GM19099 (cell line): ENCODE measurements around the gene CAMK1D.

ENCODE experiments used
- POLR2A ChIP-seq: IDR thresholded peaks from 3 replicates; pipeline ENCODE4 v1.6.1; 2011; ENCODE audit warnings: low read depth; ENCODE audit not compliant: insufficient read length; ENCODE audit errors: extremely low read depth

The CAMK1D gene

DNA sequence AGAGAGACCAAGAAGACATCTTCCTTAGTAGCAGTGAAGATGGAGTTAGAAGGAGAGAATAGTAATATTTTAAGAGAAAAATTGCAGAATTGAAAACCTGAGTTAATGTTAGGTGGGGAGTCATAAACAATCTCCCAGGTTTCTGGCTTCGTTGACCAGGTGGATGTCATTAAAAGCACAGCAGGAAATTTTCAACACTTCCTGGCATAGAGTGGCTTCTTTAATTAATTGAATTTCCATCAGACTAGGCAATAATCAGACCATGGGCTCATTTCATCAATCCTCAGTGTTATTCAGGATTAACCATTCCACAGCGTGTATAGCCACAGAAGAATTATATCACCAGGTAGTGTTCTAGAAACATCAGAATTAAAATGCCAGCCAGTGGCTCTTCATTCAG lies 383.9 kb downstream of the CAMK1D start:
- no peak for TF ChIP-seq POLR2A

DNA sequence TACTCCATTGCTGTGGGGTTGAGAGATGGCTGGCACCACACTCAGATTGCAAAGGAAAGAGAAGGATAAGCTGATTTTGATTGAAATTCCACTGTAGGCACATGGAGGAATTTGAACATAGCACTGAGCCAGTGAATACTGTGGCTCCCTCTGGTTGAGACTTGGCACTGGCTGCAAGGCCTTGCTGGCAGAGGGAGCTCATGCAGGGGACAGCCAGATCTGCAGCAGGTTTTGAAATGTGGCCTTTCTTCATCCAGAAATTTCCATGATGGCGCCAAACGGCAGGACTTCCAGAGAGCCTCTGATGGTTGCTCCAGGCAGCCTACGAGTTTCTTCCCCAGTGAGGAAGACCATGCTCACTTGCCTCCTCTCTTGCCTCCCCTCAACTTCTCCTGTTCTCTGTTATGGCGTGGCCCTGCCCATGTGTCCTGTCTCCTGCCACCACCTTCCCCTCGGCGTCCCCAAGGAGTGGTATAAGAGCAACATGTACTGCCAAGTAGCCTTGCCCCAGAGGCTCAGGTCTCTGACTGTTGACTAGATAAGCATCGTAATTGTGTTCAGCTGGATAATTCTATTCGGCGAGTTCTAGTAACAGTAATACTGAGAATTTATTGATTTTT lies 386.6 kb downstream of the CAMK1D start:
- no peak for TF ChIP-seq POLR2A

DNA sequence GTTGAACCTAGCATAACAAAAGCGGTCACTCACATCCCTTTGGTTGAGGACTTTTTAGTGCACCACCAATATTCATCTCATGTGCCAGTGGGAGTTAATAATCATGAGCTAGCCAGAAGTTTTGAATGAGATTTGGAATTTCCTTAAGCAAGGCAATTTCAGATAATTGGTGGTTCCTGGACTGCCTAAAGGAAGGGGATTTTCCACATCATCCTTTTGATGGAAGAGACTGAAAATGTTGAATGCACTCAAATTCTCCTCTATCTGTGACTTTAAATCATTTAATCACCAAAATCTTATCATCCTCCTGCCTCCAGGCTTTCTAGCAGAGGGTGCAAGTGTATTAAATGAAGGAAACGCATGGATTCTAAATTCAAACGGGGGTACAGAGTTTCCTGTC lies 391.5 kb downstream of the CAMK1D start:
- no peak for TF ChIP-seq POLR2A

DNA sequence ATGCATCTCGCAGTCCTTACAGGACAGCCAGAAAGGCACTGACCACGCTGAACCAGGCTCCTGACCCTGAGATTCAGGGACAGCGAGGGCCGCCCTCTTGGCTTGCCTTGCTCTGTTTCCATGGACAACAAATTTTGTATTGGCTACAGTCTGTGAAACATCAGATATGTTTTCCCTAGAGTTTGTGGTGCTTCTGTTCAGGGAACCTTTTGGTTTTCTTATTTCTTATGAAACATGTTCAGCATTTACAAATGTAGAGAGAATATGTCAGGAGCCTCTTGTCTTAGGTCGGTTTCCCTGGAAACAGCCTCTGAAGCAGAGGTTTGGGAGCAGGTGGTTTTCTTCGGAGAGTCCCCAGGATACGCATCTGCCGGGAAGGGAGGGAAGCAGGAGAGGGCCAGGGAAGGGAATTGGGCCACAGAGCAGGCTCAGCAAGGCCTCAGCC lies 392.0 kb downstream of the CAMK1D start:
- TF ChIP-seq POLR2A, result no peak

DNA sequence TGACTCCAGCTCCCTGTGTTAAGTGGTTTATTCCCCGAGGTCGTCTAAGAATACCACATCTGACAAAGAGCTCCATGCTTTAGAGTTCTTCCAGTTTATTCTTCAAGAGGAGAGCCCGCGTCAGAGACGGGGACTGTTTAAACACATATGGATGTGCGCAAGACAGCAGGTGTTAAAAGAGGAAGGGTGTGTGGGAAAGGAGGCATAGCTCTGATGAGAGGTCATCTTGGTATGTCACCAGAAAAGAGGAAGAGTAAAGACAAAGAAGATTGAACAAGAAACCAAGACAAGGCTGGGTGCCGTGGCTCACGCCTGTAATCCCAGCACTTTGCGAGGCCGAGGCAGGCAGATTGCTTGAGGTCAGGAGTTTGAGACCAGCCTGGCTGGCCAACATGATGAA lies 393.4 kb downstream of the CAMK1D start:
- no peak for TF ChIP-seq POLR2A

DNA sequence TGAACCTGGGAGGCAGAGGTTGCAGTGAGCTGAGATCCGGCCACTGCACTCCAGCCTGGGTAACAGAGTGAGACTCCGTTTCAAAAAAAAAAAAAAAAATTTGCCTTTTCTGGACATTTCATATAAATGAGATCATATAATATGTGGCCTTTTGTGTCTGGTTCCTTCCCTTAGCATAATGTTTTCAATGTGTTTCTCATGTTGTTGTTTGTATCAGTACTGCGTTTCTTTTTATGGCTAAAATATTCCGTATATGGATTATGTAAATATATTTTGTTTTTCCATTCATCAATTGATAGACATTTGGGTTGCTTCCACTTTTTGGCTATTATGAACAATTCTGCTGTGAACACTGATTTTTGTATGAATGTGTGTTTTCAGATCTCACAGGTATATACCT lies 394.6 kb downstream of the CAMK1D start:
- TF ChIP-seq POLR2A, result no peak

DNA sequence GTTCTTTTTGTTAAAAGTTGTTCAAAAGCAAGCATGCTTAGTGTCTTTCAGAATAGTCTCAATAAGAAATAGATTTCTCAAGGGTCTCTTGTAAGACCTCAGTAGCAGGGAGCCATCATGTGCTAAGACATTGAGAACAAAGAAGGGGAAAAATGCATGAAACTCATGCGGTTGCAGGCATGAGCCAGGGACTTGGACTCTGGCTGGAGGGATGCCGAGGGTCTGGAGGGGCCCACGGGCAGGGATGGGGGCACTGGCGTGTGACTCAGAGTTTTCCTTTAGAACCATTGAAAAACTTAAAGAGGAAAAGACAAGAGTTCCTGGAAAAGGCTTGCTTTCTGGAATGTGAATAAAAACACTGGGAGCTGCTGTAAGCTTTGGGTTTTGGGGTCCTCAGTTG lies 398.8 kb downstream of the CAMK1D start:
- TF ChIP-seq POLR2A, result no peak

DNA sequence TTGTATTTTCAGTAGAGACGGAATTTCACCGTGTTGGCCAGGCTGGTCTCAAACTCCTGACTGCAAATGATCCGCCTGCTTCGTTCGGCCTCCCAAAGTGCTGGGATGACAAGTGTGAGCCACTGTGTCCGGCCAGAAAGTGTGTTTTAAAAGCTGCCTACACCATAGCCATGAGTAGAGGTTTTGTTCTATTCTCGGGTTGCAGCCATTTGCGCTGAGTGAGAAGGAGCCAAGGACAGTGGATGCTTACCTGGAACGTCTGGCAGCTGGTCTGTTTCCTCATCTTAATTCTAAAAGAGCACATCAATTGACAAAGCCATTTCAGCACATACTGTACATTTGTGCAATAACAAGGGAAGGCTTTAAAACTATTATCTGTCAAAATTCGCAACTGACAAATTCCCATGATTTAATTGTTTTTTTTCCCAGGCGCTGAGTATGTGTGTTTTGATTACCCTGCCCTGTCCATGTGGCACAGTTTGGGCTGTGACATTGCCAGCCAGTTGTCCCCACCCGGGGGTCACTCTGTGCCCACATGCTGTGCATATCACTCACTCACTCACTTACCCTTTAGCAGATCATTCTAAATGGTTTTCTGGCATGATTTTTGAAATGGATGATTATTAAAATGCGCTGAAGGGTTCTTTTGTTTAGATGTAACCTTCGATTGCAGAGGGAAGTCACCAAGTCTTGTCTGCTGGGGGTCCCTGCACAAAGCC lies 400.6 kb downstream of the CAMK1D start:
- TF ChIP-seq POLR2A, result no peak

DNA sequence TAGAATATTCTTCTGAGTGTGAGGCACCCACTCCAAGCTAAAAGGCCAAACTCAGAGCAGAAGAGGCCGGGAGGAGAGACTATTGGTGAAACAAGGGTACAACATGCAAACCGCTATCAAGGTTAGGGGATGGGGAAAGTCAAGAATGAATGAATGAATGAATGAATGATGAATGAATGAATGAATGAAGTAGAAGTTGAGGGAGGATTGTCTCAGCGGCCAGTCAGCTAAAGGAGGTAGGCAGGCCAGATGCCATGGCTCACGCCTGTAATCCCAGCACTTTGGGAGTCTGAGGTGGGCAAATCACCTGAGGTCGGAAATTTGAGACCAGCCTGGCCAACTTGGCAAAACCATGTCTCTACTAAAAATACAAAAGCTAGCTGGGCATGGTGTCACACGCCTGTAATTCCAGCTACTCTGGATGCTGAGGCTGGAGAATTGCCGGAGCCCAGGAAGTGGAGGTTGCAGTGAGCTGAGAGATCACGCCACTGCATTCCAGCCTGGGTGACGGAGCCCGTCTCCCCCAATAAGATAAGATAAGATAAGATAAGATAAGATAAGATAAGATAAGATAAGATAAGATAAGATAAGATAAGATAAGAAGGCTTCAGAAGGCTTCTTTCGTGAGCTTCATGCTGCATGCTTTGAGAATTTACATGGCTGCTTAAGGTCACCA lies 401.3 kb downstream of the CAMK1D start:
- TF ChIP-seq POLR2A, result no peak

DNA sequence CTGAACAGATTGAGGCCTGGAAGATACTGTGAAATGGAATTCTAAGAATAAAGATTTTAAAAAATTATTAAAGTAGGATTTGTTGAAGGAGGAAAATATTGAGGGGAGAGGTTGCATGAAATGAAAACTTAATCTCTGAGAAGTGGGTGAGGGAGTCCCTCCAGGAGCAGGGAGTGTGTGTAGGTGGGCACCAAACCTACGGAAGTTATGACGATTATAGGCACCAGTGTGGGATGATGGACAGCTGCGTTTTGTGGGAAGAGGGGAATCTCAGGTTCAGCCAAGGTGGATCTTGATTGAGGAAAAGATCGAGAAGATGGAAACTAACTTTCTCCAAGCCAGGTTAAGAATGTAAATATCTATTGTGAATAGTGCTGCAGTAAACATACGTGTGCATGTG lies 405.7 kb downstream of the CAMK1D start:
- TF ChIP-seq POLR2A, result no peak

DNA sequence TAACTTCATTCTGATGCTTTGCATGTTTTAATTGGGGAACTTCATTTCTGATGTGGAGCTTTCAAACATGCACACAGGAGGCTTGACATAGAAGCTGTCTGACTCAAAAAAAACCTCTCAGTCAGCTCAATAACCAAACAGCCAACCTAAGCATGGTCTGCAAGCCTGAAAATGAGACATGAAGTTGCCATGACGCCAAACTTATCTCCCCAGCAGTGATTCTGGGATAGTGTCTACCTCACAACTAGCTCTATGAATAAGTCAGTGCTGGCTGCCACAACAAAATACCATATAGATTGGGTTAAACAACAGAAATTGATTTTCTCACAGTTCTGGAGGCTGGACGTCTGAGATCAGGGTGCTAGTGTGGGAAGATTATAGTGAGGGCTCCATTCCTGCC lies 408.0 kb downstream of the CAMK1D start:
- no peak for TF ChIP-seq POLR2A

DNA sequence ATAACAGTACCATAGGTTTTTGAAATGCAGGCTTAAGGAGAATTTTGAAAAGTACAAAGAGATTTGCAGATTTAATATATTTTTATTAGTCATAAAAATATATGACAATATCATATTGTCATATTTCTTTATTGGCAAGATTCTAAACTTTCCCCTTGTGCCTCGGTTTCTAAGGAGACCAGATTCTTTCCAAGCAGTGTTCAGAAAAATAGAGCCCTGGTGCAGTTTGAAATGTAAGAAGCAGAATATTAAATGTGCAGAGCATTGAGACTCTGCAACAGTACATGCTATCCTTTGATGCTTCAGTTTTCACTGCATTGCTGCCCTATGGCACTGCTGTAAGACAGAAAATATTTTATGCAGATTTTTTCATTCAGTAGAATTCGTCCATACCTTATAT lies 408.9 kb downstream of the CAMK1D start:
- no peak for TF ChIP-seq POLR2A

DNA sequence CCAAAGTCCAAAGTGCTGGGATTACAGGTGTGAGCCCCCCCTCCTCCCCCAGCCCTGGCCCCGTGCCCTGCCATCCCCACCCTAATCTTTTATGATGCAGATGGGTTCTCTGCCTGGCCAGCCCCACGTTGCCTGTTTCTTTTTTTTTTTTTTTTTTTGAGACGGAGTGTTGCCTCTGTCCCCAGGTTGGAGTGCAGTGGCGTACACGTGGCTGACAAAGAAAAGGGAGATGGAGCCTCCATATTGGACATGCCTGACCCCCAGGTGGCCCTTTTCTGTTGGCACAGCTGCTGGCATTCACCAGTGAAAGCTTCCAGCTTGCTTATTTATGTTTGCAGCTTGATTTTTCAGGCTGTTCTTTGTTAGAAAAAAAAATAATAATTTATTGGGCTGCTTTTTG lies 416.9 kb downstream of the CAMK1D start:
- TF ChIP-seq POLR2A, result no peak

DNA sequence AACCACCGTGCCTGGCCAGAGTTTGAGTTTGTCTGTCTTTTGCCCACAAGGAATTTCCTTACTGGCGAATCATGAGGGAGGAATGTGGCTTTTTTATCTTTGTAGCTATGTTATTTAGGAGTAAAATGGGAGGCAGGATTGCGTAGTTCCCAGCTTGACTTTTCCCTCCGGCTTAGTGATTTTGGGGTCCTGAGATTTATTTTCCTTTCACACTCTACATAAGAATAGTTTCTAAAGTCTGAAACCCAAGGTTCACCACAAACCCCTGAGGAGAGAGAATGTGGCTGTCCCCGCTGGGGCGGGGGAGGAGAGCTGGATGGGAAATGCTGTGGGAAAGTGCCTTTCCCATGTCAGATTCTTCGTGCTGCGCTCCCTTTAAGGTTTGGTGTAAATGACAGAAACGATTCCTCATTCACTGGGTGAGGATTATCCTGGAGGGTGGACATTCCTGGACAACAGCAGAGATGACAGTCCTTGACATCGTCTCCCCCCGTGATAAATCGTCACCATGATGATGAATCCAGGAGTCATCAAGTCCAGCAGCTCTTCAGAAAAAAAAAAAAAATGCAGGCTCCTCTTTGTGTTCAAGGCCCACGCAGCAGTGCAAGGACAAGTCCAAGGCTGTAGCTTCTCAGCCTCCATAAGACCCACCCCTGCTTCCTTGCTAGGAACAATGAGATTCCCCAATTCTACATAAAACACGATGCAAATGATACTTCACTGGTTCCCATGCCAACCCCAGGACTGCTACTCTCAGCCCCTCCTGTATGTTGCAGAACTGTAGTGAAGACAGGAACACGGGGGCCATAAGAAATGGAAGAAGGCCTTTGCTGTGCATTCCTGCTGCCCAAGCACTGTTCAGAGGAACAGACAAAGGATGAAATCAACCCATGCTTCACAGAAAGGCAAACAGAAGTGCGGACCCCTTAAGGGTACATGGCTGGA lies 419.1 kb downstream of the CAMK1D start:
- TF ChIP-seq POLR2A, result no peak

DNA sequence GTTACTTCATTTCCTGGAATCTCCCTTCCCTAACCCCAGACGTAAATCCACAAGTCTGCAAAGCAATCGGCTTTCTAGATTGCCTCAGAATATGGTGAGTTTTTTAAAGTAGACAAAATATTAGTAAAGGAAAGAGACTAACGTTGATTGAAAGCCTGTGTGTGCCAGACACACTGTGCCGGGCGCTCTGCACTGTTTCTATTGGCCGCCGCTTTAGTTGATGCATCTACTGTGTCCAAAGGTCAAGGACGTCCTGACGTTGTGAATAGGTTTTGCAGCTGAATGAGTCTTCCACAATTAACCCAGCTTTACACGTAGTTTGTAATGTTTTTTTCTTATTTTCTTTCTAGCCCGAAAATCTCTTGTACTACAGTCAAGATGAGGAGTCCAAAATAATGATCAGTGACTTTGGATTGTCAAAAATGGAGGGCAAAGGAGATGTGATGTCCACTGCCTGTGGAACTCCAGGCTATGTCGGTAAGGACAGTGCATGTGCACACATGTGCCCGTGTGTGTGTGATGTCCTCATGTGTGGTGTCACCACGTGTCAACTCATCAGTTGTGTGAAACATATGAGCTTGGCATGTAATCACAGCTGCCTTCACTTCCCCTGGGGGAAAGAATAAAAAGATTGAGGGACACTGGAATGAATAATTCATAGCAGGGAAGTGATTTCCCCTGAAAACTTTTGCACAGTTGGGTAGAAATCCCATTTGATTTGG lies 420.1 kb downstream of the CAMK1D start:
- TF ChIP-seq POLR2A, result no peak
